ENCODE data around the gene CD34.

The CD34 gene

GRCh38 chr1:207853372-207853757 lies 57.6 kb downstream of the CD34 start:
- no peak for DNase-seq (ENCODE audit: low read depth)

GRCh38 chr1:207852576-207853371 lies 58.2 kb downstream of the CD34 start:
- DNase-seq (ENCODE audit: low read depth), result no peak

- DNase-seq (ENCODE audit: low read depth), result no peak
These were observed 59.2 kb downstream of the CD34 start for GRCh38 chr1:207851696-207852095.

- DNase-seq (ENCODE audit: low read depth), result no peak
These were observed 60.1 kb downstream of the CD34 start for GRCh38 chr1:207850621-207851407.

GRCh38 chr1:207849646-207850045 lies 61.3 kb downstream of the CD34 start:
- DNase-seq (ENCODE audit: low read depth), result no peak

GRCh38 chr1:207849016-207849415 lies 61.9 kb downstream of the CD34 start:
- DNase-seq (ENCODE audit: low read depth), result no peak

- DNase-seq (ENCODE audit: low read depth), result peak; percentile 53
These were observed 62.7 kb downstream of the CD34 start for GRCh38 chr1:207848234-207848633.

GRCh38 chr1:207847116-207847515 lies 63.8 kb downstream of the CD34 start:
- no peak for DNase-seq (ENCODE audit: low read depth)

- DNase-seq (ENCODE audit: low read depth), result no peak
These were observed 65.8 kb downstream of the CD34 start for GRCh38 chr1:207845109-207845508.

GRCh38 chr1:207844371-207844770 lies 66.6 kb downstream of the CD34 start:
- DNase-seq (ENCODE audit: low read depth), result no peak

- no peak for DNase-seq (ENCODE audit: low read depth)
These were observed 68.4 kb downstream of the CD34 start for GRCh38 chr1:207842506-207842905.

GRCh38 chr1:207841901-207842300 lies 69.0 kb downstream of the CD34 start:
- no peak for DNase-seq (ENCODE audit: low read depth)

GRCh38 chr1:207841293-207841692 lies 69.6 kb downstream of the CD34 start:
- DNase-seq (ENCODE audit: low read depth), result no peak

- no peak for DNase-seq (ENCODE audit: low read depth)
These were observed 70.5 kb downstream of the CD34 start for GRCh38 chr1:207840380-207840779.

- DNase-seq (ENCODE audit: low read depth), result no peak
These were observed 71.9 kb downstream of the CD34 start for GRCh38 chr1:207839083-207839413.

GRCh38 chr1:207838156-207839082 lies 72.5 kb downstream of the CD34 start:
- DNase-seq (ENCODE audit: low read depth), result no peak

GRCh38 chr1:207837673-207838072 lies 73.3 kb downstream of the CD34 start:
- DNase-seq (ENCODE audit: low read depth), result no peak

- no peak for DNase-seq (ENCODE audit: low read depth)
These were observed 74.2 kb downstream of the CD34 start for GRCh38 chr1:207836591-207837347.

- DNase-seq (ENCODE audit: low read depth), result no peak
These were observed 75.0 kb downstream of the CD34 start for GRCh38 chr1:207835958-207836357.

- DNase-seq (ENCODE audit: low read depth), result no peak
These were observed 76.8 kb downstream of the CD34 start for GRCh38 chr1:207833956-207834660.

- no peak for DNase-seq (ENCODE audit: low read depth)
These were observed 77.5 kb downstream of the CD34 start for GRCh38 chr1:207833381-207833780.
